Measurements from ENCODE around the gene WDFY4. TPM values are rescaled to one million over a fixed set of nuclear protein-coding genes. Genes with fewer than 3 reads are reported as not detected.

WDFY4 gene
- total and polyA plus RNA-seq, 4 donors = 3.1 to 3.8 (median 3.5) TPM

- DNase-seq (ENCODE audit: low read depth in 4 of 6, low spot score in 6 of 6) = no peak
- Histone ChIP-seq H3K27ac (ENCODE audit: low read depth, low read length) (no peak overlapping the region), H3K27me3 (ENCODE audit: control insufficient read depth, insufficient read depth, low read length) (no peaks in the 10 kb centered on the region), H3K4me1 (ENCODE audit: control insufficient read depth, insufficient read depth, low read length) (peaks cover 19% of the 10 kb centered on the region), H3K4me3 (ENCODE audit: low read depth, low read length) (no peak overlapping the region), H3K9me3 (ENCODE audit: control insufficient read depth, insufficient read depth, low read length) (no peaks in the 10 kb centered on the region), H3K36me3 (ENCODE audit: control insufficient read depth, insufficient read depth, low read length) (no peaks in the 10 kb centered on the region)
- WGBS (ENCODE audit: insufficient coverage) = 93% methylated on average over 12 of the region's 13 CpGs
Observed at GRCh38 chr10:49000437-49001398, 316.0 kb downstream of the WDFY4 start.

GRCh38 chr10:49001402-49001801 is 316.7 kb downstream of the WDFY4 start:
- H3K4me3 ChIP-seq (ENCODE audit: low read depth, low read length) = no peak overlapping the region
- WGBS (ENCODE audit: insufficient coverage) = 73% methylated on average over 9 of the region's 9 CpGs
- no peaks in the 10 kb centered on the region for H3K9me3 ChIP-seq (ENCODE audit: control insufficient read depth, insufficient read depth, low read length)
- H3K27me3 ChIP-seq (ENCODE audit: control insufficient read depth, insufficient read depth, low read length) = no peaks in the 10 kb centered on the region
- DNase-seq (ENCODE audit: low read depth in 4 of 6, low spot score in 6 of 6) = peak in 1 of 6 donors; percentile 55
- H3K27ac ChIP-seq (ENCODE audit: low read depth, low read length) = no peak overlapping the region
- no peaks in the 10 kb centered on the region for H3K36me3 ChIP-seq (ENCODE audit: control insufficient read depth, insufficient read depth, low read length)
- H3K4me1 ChIP-seq (ENCODE audit: control insufficient read depth, insufficient read depth, low read length) = peaks cover 19% of the 10 kb centered on the region

GRCh38 chr10:49001870-49002672 is 317.4 kb downstream of the WDFY4 start:
- Histone ChIP-seq H3K27ac (ENCODE audit: low read depth, low read length) (no peak overlapping the region), H3K36me3 (ENCODE audit: control insufficient read depth, insufficient read depth, low read length) (no peaks in the 10 kb centered on the region), H3K4me3 (ENCODE audit: low read depth, low read length) (no peak overlapping the region), H3K4me1 (ENCODE audit: control insufficient read depth, insufficient read depth, low read length) (peaks cover 19% of the 10 kb centered on the region), H3K27me3 (ENCODE audit: control insufficient read depth, insufficient read depth, low read length) (no peaks in the 10 kb centered on the region), H3K9me3 (ENCODE audit: control insufficient read depth, insufficient read depth, low read length) (no peaks in the 10 kb centered on the region)
- DNase-seq (ENCODE audit: low read depth in 4 of 6, low spot score in 6 of 6) = peak in 1 of 6 donors; percentile 85
- WGBS (ENCODE audit: insufficient coverage) = 42% methylated on average over 10 of the region's 17 CpGs

GRCh38 chr10:49005270-49005669 is 320.6 kb downstream of the WDFY4 start:
- no peak overlapping the region for H3K27ac ChIP-seq (ENCODE audit: low read depth, low read length)
- no peak overlapping the region for H3K4me3 ChIP-seq (ENCODE audit: low read depth, low read length)
- H3K9me3 ChIP-seq (ENCODE audit: control insufficient read depth, insufficient read depth, low read length) = no peaks in the 10 kb centered on the region
- WGBS (ENCODE audit: insufficient coverage) = 87% methylated on average over 5 of the region's 5 CpGs
- H3K36me3 ChIP-seq (ENCODE audit: control insufficient read depth, insufficient read depth, low read length) = no peaks in the 10 kb centered on the region
- peak in 1 of 6 donors; percentile 38 for DNase-seq (ENCODE audit: low read depth in 4 of 6, low spot score in 6 of 6)
- peaks cover 32% of the 10 kb centered on the region for H3K4me1 ChIP-seq (ENCODE audit: control insufficient read depth, insufficient read depth, low read length)
- no peaks in the 10 kb centered on the region for H3K27me3 ChIP-seq (ENCODE audit: control insufficient read depth, insufficient read depth, low read length)

GRCh38 chr10:49007129-49007528 is 322.5 kb downstream of the WDFY4 start:
- Histone ChIP-seq H3K27ac (ENCODE audit: low read depth, low read length) (no peak overlapping the region), H3K27me3 (ENCODE audit: control insufficient read depth, insufficient read depth, low read length) (no peaks in the 10 kb centered on the region), H3K4me1 (ENCODE audit: control insufficient read depth, insufficient read depth, low read length) (peaks cover 19% of the 10 kb centered on the region), H3K36me3 (ENCODE audit: control insufficient read depth, insufficient read depth, low read length) (peaks cover 5% of the 10 kb centered on the region), H3K4me3 (ENCODE audit: low read depth, low read length) (no peak overlapping the region), H3K9me3 (ENCODE audit: control insufficient read depth, insufficient read depth, low read length) (no peaks in the 10 kb centered on the region)
- 54% methylated on average over 2 of the region's 5 CpGs for WGBS (ENCODE audit: insufficient coverage)
- DNase-seq (ENCODE audit: low read depth in 4 of 6, low spot score in 6 of 6) = peak in 1 of 6 donors; percentile 28

- Histone ChIP-seq H3K4me1 (ENCODE audit: control insufficient read depth, insufficient read depth, low read length) (peaks cover 17% of the 10 kb centered on the region), H3K4me3 (ENCODE audit: low read depth, low read length) (no peak overlapping the region), H3K27ac (ENCODE audit: low read depth, low read length) (no peak overlapping the region), H3K9me3 (ENCODE audit: control insufficient read depth, insufficient read depth, low read length) (no peaks in the 10 kb centered on the region), H3K36me3 (ENCODE audit: control insufficient read depth, insufficient read depth, low read length) (peaks cover 5% of the 10 kb centered on the region), H3K27me3 (ENCODE audit: control insufficient read depth, insufficient read depth, low read length) (no peaks in the 10 kb centered on the region)
- no CpG with 5 or more reads among the region's 1 CpG for WGBS (ENCODE audit: insufficient coverage)
- peak in 1 of 6 donors; percentile 28 for DNase-seq (ENCODE audit: low read depth in 4 of 6, low spot score in 6 of 6)
Observed at GRCh38 chr10:49008091-49008490, 323.4 kb downstream of the WDFY4 start.

DNA sequence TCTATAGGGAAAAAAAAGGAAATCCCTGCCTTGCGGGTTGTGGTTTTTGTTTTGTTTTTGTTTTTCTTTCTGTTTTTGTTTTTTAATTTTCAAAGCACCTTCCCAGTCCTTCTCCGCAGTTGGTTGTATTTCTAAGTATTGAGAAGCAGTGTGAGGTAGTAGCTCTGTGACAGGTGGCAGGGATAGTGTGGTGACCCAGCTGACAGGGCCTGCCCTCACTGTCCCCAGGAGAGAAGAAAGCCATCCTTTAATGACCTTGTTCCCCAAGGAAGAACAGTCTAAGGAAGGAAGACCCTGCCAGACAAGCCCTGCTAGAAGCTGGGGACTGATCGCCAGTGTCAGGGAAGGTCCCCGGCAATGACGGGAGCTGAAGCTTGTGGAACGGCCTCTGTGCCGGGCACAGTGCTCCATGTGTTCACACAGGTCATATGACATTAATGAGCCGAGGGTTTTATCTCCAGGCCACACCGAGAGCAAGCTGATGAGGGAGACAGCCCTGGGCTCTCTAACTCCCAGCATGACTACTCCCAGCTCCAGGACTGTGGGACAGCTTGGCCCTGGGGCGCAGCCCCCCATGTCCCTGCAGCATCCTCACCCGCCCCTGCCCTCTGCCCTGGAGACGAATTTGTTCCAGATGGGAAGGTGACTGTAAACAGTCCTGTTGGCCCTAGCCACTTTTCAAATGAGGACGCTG is 324.0 kb downstream of the WDFY4 start:
- Histone ChIP-seq H3K9me3 (ENCODE audit: control insufficient read depth, insufficient read depth, low read length) (no peaks in the 10 kb centered on the region), H3K36me3 (ENCODE audit: control insufficient read depth, insufficient read depth, low read length) (peaks cover 5% of the 10 kb centered on the region), H3K4me3 (ENCODE audit: low read depth, low read length) (no peak overlapping the region), H3K4me1 (ENCODE audit: control insufficient read depth, insufficient read depth, low read length) (peaks cover 17% of the 10 kb centered on the region), H3K27ac (ENCODE audit: low read depth, low read length) (no peak overlapping the region), H3K27me3 (ENCODE audit: control insufficient read depth, insufficient read depth, low read length) (no peaks in the 10 kb centered on the region)
- WGBS (ENCODE audit: insufficient coverage) = 69% methylated on average over 12 of the region's 13 CpGs
- no peak for DNase-seq (ENCODE audit: low read depth in 4 of 6, low spot score in 6 of 6)

- H3K36me3 ChIP-seq (ENCODE audit: control insufficient read depth, insufficient read depth, low read length) = peaks cover 5% of the 10 kb centered on the region
Observed at GRCh38 chr10:49009199-49009979, 324.7 kb downstream of the WDFY4 start.

DNA sequence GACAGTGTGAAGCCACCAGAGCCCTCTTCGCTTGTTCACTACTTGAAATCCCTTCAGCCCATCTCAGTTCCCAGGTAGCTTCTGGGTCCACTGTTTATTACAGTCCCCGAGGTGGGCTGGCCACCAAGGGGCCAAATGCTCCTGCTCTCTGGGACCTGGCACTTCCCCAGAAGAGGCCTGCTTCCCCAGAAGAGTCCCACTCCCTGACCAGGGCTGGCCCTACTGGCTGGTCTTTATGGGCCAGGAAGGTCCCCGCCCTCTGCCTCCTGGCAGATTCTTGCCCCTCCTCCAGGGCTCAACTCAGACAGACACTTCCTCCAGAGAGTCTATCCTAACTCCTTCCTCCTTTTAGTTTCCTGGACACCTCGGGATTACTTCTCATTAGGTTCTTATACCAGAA is 325.6 kb downstream of the WDFY4 start:
- no peaks in the 10 kb centered on the region for H3K27me3 ChIP-seq (ENCODE audit: control insufficient read depth, insufficient read depth, low read length)
- DNase-seq (ENCODE audit: low read depth in 4 of 6, low spot score in 6 of 6) = no peak
- 58% methylated on average over 4 of the region's 4 CpGs for WGBS (ENCODE audit: insufficient coverage)

More at GRCh38 chr10:49009199-49009979, 324.7 kb downstream of the WDFY4 start:
- Histone ChIP-seq H3K9me3 (ENCODE audit: control insufficient read depth, insufficient read depth, low read length) (no peaks in the 10 kb centered on the region), H3K27ac (ENCODE audit: low read depth, low read length) (no peak overlapping the region), H3K4me1 (ENCODE audit: control insufficient read depth, insufficient read depth, low read length) (peaks cover 19% of the 10 kb centered on the region), H3K4me3 (ENCODE audit: low read depth, low read length) (no peak overlapping the region), H3K27me3 (ENCODE audit: control insufficient read depth, insufficient read depth, low read length) (no peaks in the 10 kb centered on the region)
- 65% methylated on average over 5 of the region's 8 CpGs for WGBS (ENCODE audit: insufficient coverage)
- DNase-seq (ENCODE audit: low read depth in 4 of 6, low spot score in 6 of 6) = peak in 2 of 6 donors; percentile 31 to 84

More for the DNA sequence above, 325.6 kb downstream of the WDFY4 start:
- Histone ChIP-seq H3K9me3 (ENCODE audit: control insufficient read depth, insufficient read depth, low read length) (no peaks in the 10 kb centered on the region), H3K36me3 (ENCODE audit: control insufficient read depth, insufficient read depth, low read length) (peaks cover 5% of the 10 kb centered on the region), H3K4me1 (ENCODE audit: control insufficient read depth, insufficient read depth, low read length) (peaks cover 24% of the 10 kb centered on the region), H3K27ac (ENCODE audit: low read depth, low read length) (no peak overlapping the region), H3K4me3 (ENCODE audit: low read depth, low read length) (no peak overlapping the region)

Measured in spinal cord (tissue), 10 donors.